Esophagus squamous epithelium (tissue), 4 donors: Measurements from ENCODE around the gene FAM171A1.

ENCODE experiments used
- CTCF ChIP-seq, 6 experiments: fragments of 450-650 bp in 4 of 6; fragments of 200-600 bp in 2 of 6; sonication (generic) in 2 of 6; IDR thresholded peaks; one replicate each; pipeline ENCODE4 v1.5.1; 2016 to 2019; ENCODE audit warnings: antibody characterized with exemption in 6 of 6, mild to moderate bottlenecking in 4 of 6, moderate library complexity in 4 of 6
- POLR2A ChIP-seq, 4 donors: fragments of 450-650 bp; IDR thresholded peaks; one replicate each; pipeline ENCODE4 v1.6.1; 2017; ENCODE audit warnings: antibody characterized with exemption in 4 of 4, mild to moderate bottlenecking in 4 of 4, moderate library complexity in 3 of 4

- no peak for TF ChIP-seq CTCF (IDR thresholded peaks at IDR 0.05)
- TF ChIP-seq POLR2A (IDR thresholded peaks at IDR 0.05): no peak
These were observed 15.9 kb upstream of the FAM171A1 start for GRCh38 chr10:15387021-15387420.
